Measurements from ENCODE around the gene UHRF1.
"Not testable (repeated sequence)": the region's sequence is repeated elsewhere in the genome, so short reads cannot be mapped to it uniquely, and the experiment has no call there.

UHRF1 gene

DNA sequence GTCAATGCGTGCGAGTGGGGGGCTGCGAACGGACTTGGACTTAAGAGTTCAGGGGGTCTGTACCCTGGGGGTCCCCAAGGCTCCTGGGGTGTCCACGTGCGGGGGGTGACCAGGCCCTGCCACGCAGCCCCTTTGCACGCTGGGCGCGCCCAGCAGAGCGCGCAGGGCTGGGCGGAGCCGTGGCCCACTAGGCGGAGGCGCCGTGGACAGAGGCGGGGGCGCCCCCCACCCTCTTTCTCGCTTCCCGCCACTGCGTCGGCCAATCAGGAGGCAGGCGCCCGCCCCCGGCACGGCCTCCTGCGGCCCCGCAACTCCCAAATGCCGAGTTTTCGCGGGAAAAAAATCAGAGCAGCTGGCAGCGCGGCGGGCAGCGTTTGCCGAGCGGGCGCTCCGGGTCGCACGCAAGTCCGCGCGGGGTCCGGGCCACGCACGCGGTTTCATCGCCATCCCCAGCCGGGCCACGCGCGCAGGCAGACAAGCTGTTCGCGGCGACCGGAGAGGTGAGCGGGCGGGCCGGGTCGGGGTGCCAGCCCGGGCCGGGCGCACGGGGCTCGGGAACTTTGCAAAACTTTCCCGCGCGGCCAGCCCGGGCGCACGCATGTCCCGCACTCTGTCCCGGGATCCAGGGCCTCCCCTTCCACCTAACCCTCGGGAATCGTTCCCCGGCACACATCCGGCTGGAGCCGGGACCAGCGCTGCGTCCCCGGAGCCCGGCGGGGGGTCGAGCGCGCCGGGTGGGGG, at the start of gene UHRF1:
Gene UHRF1, plus strand, starts transcription at position 346 of the 741 bp plus-strand sequence. CDS start 1,385 bp downstream, outside the sequence.
- DNase-seq (ENCODE audit: insufficient read length, low spot score) (peak; percentile 47), FAIRE-seq (no peak)

DNA sequence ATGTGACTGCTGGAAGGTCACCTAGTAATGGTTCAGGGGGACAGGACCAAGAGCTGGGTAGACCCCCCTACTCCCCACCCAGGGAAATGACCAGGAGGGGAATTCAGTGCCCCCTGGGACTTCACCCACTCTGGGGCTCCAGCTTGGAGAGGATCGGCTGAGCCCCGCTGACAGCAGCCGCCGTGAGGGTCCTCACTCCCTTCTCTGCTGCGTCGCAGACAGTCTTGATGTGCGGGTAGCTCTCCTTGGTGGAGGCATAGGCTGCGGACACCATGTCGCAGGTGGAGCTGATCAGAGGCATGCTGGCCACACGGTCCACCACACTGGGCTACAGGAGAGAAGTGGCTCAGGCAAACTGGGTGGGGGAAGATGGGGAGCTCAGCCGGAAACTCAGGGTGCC, 49.6 kb upstream of the UHRF1 start:
- FAIRE-seq, result no peak

GRCh38 chr19:4861147-4861546, 48.2 kb upstream of the UHRF1 start:
- FAIRE-seq (no peak), DNase-seq (ENCODE audit: insufficient read length, low spot score) (no peak)

More for the DNA sequence above, 49.6 kb upstream of the UHRF1 start:
- DNase-seq (ENCODE audit: insufficient read length, low spot score), result no peak

DNA sequence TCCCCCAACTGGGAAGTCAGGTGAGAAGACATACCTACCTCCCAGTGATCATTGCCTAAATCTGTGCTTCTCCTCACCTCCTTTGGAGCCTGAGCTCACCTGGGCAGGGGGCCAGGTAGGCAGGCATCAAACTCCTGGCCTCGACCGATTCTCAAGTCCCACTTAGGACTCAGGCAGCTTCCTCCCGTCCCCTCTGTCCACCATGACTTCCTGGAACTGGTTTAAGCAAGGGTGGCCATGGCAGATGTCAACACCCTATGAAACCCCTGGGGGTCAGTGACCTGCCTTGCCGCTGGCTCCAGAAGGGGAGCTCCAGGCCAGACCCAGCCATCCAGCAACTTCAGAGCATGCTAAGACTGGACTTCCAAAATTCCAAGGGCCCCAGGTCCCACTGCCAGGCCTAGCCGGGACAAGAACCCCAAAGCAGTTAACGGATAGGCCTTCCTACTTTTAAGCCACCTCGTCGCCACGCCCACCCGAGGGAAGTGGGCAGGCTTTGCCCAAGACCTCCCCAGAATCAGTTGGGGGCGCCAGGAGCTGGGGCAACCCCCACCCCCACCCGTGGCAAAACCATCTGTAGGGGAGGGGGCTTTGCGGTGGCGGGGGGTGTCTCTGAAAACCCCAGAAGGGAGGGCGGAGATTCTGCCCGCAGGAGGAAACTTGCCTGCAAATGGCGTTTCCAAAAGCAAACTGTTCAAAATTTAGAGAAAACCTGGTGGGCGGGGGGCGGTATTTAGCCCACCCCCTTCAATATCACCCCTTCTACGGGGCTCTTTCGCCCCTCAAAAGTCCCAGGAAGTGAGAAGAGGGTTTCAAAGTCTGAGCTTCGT, 42.5 kb upstream of the UHRF1 start:
- DNase-seq (ENCODE audit: insufficient read length, low spot score), result peak; percentile 29
- FAIRE-seq, result no peak

- peak; percentile 96 for DNase-seq (ENCODE audit: insufficient read length, low spot score)
- no peak for FAIRE-seq
Observed at GRCh38 chr19:4867534-4868285, 41.6 kb upstream of the UHRF1 start, which contains the start of gene PLIN3. Gene PLIN3 (minus strand): TSS chr19:4867667. CDS start chr19:4861394, 6,273 bp downstream.

DNA sequence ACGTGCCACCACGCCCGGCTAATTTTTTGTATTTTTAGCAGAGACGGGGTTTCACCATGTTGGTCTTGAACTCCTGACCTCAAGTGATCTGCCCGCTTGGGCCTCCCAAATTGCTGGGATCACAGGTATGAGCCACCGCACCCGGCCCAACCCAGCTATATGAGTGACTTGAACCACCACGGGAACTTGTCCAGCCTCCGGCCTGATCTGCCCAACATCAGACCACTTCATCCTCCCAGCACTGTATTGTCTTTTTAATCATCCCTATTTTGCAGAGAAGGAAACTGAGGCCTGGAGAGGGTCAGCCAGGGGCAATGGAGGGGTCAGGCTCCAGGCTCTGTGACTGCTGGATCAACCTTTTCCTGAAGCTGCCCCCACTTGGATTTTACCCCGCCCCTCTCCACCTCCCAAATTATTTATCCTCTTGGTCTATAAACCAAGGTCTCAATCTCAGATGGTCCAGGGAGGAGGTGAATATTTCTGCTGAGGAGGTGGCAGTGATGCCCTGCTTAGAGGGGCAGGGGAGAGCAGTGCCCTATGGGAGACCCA, 40.9 kb upstream of the UHRF1 start:
- FAIRE-seq (no peak), DNase-seq (ENCODE audit: insufficient read length, low spot score) (no peak)

- DNase-seq (ENCODE audit: insufficient read length, low spot score) (peak; percentile 68), FAIRE-seq (no peak)
Observed at GRCh38 chr19:4870025-4870700, 39.1 kb upstream of the UHRF1 start.

- FAIRE-seq, result no peak
- no peak for DNase-seq (ENCODE audit: insufficient read length, low spot score)
Observed at GRCh38 chr19:4871711-4872110, 37.6 kb upstream of the UHRF1 start.

DNA sequence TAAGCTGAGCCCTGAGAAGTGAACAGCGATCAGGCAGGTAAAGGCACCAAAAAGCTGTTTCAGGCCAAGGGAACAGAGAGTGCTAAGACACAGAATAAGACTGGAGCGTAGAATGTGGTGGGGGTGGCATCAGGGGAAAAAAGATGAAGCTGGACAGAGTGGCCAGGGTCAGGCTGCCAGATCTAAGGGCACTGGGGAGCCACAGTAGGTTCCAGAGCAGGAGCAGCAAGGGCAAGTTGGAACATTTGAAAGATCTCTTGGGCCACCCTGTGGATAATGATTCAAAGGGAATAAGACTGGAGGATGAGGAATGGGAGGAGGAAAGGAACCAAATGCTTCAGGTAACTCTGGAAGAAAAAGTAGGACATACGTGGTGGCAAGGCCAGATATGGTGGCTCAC, 35.4 kb upstream of the UHRF1 start:
- DNase-seq (ENCODE audit: insufficient read length, low spot score), result no peak
- no peak for FAIRE-seq

GRCh38 chr19:4877753-4878490, 31.4 kb upstream of the UHRF1 start:
- DNase-seq (ENCODE audit: insufficient read length, low spot score) (no peak), FAIRE-seq (no peak)

DNA sequence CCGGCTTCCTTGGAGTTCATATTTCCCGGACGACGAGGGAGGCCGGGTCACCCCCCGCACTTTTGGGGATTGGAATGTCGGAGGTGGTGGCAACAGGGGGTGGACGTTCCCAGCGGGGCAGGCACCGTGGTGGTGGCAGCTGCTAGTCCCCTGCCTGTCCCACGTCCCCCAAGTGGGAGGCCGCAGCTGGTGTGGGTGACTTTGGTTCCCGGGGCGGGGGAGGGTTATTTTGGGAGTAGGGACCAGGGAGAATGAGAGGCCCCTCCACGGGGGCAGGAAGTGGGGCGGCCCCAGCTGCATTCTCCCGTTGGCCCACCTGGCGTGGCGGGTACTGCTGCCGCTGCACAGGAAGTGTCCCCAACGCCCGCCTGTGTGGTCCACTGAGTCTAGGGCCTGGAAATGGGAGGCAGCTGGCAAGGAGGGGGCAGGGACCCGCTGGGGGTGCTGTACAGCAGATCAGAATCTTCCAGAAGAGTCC, 30.8 kb upstream of the UHRF1 start:
- FAIRE-seq, result no peak
- DNase-seq (ENCODE audit: insufficient read length, low spot score), result no peak

GRCh38 chr19:4879041-4879440, 30.3 kb upstream of the UHRF1 start:
- no peak for DNase-seq (ENCODE audit: insufficient read length, low spot score)
- FAIRE-seq, result no peak

- not testable (repeated sequence) for FAIRE-seq
Observed at GRCh38 chr19:4882874-4883273, 26.4 kb upstream of the UHRF1 start.

DNA sequence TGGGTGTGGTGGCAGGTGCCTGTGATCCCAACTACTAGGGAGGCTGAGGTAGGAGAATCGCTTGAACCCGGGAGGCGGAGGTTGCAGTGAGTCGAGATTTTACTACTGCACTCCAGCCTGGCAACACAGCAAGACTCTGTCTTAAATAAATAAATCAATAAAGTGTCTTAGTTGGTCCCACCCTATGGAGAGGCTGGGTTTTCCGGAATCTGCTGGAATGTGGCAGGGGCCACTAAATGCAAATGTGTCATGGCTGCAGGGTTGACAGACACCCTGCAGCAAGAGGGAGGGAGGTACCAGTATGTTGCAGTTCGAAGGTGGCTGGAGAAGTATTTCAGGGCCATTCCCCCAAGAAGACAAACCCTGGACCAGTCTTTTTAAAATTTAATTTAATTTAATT, 24.3 kb upstream of the UHRF1 start:
- not testable (repeated sequence) for FAIRE-seq; DNase-seq (ENCODE audit: insufficient read length, low spot score)

More at GRCh38 chr19:4882874-4883273, 26.4 kb upstream of the UHRF1 start:
- not testable (repeated sequence) for DNase-seq (ENCODE audit: insufficient read length, low spot score)

- not testable (repeated sequence) for DNase-seq (ENCODE audit: insufficient read length, low spot score); FAIRE-seq
Observed at GRCh38 chr19:4887803-4888202, 21.5 kb upstream of the UHRF1 start.

GRCh38 chr19:4889034-4889815, 20.1 kb upstream of the UHRF1 start:
- DNase-seq (ENCODE audit: insufficient read length, low spot score) (peak; percentile 81), FAIRE-seq (no peak)

DNA sequence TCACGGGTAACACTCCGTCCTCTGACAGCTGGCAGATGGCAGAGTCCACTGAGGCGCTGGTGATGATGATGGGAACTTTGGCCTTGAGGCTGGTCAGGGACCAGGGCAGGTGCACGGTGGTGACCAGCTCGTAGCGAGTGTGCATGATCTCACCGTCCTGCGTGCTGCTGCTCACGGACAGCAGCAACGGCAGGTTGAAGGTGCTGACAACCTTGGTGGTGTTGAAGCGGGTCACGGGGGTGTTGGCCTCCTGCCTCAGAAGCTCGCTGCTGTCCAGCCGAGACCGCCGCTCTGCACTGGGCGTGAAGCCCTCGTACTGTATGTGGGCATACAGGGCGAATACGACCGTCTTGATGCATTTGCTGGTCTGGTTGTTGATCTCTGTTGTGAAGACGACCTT, 18.2 kb upstream of the UHRF1 start:
- DNase-seq (ENCODE audit: insufficient read length, low spot score) (no peak), FAIRE-seq (peak; percentile 16)

DNA sequence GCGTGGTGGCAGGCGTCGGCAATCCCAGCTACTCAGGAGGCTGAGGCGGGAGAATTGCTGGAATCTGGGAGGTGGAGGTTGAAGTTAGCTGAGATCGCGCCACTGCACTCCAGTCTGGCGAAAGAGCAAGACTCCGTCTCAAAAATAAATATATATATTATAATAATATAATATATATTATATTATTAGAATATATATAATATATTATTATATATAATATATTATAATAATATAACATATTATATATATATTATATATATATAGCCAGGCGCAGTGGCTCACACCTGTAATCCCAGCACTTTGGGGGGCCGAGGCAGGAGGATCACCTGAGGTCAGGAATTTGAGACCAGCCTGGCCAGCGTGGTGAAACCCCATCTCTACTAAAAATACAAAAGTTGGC, 16.3 kb upstream of the UHRF1 start:
- not testable (repeated sequence) for DNase-seq (ENCODE audit: insufficient read length, low spot score); FAIRE-seq
